LHCN-M2 (cell line): Measurements from ENCODE around the gene DRC3. TPM values are rescaled to one million over a fixed set of nuclear protein-coding genes. Genes with fewer than 3 reads are reported as not detected.
"Not testable (repeated sequence)": the region's sequence is repeated elsewhere in the genome, so short reads cannot be mapped to it uniquely, and the experiment has no call there.

Source experiments
- DNase-seq: peaks from one replicate; pipeline ENCODE4 v3.0.0-alpha.2; 2012; ENCODE audit warnings: low read depth
- total RNA-seq: library from RNA; depleted of rRNA; stranded (reverse); fragments of >200 nt; gene quantifications from 2 replicates; pipeline ENCODE4 v1.2.3, GENCODE V29; 2014

Gene DRC3
- total RNA-seq, 1 experiment from 2014 or later, result 1.1 TPM

DNA sequence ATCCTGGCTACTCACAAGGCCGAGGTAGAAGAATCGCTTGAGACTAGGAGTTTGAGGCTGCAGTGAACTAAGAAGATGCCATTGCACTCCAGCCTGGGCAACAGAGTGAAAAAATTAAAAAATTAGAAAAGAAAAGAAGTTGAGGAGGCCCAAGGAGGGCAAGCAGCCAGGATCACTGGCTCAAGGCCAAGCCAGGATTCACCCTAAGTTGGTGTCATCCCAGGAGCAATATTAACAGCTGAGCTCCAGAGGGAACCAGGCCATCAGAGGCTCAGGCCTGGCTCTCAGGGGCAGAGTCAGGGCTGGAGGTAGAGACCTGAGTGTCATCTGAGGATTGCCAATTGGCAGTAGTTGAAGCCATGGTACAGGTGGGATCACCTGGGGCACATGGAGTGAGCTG is 20.7 kb downstream of the DRC3 start:
- DNase-seq, result peak; percentile 46

DNA sequence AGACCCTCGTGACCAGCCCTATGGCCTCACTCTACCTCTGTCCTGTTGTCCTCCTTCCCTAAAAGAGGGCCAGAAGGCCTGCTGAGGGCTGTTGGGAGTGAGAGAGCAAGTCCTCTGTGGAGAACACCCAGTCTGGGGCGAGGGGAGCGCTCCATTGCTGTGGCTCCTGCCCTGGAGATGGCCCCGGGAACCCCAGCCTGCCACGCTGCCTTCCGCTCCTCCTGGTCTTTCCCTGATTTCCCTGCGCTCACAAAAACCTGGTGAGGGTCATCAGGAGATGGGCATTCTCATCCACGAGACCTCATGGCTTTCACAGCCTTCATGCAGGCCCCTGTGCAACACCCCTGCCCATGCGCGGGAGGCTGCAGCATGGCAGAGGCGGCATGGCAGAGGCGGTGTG is 21.2 kb downstream of the DRC3 start:
- DNase-seq, result no peak

DNA sequence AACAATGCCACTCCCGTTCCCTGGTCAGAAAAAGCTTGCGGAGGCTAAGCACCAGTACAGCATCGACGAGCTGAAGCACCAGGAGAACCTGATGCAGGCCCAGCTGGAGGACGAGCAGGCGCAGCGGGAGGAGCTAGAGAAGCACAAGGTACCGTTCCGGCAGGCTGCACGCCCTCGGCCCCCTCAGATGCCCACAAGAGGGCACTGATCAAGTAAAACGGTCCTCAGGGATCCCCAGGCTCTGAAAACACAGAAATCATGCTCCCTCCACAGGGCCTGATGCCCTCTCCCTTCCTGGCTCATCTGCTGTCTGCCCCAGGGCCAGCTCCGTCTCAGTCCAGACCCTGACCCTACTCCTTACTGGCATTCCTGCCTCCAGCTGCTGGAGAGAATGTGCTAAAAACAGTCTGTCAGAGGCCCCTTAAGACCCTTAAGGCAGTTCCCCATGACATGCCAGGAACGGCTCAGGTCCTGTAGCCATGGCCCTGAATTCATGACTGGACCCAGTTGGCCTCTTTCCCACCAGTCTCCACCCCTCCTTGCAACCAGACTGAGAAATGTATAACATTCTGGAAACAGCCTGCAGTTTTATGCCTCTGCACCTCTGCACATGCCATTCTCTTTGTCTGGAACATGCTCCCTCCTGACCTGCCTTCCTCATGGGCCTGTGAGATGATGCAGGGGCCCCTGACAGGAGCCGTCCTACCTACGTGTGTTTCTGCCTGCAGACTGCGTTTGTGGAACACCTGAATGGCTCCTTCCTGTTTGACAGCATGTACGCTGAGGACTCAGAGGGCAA is 21.8 kb downstream of the DRC3 start:
- peak; percentile 15 for DNase-seq

DNA sequence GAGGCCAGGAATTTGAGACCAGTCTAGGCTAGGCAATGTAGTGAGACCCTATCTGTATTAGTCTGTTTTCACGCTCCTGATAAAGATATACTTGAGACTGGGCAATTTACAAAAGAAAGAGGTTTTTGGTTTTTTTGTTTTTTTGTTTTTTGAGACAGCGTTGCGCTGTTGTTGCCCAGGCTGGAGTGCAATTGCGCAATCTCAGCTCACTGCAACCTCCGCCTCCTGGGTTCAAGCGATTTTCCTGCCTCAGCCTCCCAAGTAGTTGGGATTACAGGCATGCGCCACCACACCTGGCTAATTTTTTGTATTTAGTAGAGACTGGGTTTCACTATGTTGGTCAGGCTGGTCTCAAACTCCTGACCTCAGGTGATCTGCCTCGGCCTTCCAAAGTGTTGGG is 23.2 kb downstream of the DRC3 start:
- not testable (repeated sequence) for DNase-seq

DNA sequence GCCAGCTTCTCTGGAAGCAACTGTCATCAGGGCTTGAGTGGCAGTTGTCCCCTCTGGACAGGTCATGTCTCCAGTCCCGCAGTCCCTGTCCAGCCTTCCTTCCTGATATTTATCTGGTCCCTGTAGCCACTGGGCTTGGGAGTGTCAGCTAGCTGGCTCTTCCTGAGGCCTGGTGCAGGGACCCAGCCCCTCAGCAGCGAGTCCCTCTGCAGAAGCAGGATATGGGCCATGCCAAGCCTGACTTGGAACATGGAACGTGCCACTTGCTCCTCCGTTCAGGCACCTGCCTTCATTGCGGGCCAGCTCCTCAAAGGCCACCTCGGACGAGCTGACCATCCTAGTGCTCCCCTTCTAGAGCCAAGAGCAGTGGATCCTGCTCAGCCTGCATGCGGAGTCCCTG is 26.3 kb downstream of the DRC3 start:
- DNase-seq, result no peak

DNA sequence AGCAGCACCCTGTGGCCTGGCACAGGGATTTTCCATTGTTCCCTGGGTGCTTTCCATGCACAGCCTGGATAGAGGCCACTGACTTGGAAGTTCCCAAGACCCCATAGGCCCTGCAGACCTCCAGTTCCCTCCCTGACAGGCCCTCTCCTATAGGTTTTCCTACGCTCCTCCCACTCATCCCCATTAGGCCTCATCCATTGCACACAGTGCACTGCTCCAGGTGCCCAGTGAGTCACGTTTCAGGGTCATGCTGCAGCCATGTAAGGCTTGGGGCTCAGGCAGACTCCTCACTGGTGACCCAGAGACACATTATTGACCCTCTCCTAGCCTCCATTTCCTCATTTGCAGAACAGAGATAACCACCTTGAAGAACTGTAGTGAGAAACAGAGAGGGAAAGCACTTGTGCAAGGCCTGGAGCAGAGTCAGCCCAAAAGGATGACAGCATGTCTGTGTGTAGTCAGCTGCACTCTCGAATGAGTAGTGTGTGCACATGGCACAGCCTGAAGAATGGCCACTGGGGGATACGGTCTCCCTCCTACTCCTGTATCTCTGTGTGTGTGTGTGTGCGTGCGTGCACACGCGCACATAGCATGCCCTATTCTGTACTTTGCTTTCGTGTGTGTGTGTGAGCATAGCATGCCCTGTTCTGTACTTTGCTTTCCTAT is 26.8 kb downstream of the DRC3 start:
- peak; percentile 23 for DNase-seq

DNA sequence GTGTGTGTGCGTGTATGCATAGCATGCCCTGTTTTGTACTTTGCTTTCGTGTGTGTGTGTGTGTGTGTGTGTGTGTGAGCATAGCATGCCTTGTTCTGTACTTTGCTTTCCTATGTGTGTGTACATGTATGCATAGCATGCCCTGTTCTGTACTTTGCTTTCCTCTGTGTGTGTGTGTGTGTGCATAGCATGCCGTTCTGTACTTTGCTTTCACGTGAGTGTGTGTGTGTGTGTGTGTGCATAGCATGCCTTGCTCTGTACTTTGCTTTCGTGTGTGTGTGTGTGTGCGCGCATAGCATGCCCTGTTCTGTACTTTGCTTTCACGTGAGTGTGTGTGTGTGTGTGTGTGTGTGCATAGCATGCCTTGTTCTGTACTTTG is 27.4 kb downstream of the DRC3 start:
- no peak for DNase-seq

DNA sequence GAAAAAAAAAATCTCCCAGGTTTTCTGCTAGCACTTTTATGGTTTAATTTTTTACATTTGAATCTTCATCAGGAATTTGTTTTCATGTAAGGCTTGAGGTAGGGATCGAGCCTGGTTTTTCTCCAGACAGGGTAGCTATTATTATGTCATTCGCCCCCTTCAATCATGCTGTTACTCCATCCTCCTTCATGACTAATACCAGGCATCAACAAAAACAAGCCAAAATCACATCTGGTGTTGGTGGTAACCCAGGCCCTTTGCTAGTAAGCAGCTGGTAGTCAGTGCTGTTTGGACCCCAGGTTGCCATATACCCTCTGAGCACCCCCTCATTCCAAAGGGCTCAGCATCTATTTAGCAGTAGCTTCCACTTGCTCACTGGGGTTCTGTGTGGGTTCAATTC is 29.5 kb downstream of the DRC3 start:
- DNase-seq, result peak; percentile 52

DNA sequence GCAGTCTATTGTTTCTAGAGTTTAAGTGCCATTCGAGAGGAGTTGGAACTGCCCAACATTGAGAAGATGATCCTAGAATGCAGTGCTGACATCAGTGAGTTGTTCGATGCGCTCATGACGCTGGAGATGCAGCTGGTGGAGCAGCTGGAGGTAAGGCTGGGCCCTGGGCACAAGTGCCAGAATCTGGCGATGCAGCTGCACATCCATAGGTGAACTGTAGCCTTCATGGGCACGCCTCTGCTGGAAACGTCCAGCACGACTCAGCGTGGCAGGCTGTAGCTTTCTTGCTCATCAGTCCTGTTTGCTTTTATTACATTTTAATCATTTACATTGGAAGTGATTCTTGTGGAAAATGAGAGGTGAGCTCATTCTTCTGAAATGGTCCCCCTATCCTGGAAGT is 31.7 kb downstream of the DRC3 start:
- DNase-seq, result peak; percentile 19

DNA sequence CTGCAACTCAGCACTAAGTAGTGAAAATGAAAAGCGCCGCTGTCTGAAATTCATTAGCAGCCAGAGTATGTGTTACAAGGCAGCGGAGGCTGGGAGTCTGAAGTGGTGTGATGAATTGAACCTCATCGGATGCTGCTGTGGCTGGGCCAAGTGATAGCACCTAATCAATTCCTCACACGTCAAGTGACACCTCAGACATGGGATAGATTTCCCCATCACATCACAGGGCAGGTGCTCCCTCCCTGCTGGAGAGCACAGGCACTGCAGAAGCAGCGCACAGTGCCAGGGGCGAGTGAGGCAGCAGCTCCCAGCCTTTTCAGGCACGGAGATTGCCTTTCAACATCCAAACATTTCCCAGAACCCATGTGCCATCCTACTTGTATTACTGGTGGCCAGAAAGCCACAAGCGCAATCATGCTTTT is 32.2 kb downstream of the DRC3 start:
- no peak for DNase-seq

DNA sequence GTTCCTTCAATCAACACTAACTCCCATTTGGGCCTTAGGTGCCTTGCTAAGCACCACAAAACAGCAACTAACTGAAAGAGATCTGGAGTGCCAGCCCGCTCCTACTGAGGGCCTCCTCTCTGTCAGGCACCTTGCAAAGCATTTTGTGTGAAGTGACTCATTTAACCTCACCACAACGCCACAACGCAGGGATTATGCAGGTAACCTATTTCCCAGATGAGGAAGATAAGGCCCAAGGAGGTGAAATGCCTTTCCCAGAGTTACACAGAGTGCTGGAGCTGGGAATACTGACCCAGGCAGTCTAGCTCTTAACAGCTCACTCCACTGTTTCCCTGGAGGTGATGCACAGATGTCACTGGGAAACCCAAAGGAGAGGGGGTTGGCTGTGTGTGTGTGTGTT is 32.8 kb downstream of the DRC3 start:
- no peak for DNase-seq

DNA sequence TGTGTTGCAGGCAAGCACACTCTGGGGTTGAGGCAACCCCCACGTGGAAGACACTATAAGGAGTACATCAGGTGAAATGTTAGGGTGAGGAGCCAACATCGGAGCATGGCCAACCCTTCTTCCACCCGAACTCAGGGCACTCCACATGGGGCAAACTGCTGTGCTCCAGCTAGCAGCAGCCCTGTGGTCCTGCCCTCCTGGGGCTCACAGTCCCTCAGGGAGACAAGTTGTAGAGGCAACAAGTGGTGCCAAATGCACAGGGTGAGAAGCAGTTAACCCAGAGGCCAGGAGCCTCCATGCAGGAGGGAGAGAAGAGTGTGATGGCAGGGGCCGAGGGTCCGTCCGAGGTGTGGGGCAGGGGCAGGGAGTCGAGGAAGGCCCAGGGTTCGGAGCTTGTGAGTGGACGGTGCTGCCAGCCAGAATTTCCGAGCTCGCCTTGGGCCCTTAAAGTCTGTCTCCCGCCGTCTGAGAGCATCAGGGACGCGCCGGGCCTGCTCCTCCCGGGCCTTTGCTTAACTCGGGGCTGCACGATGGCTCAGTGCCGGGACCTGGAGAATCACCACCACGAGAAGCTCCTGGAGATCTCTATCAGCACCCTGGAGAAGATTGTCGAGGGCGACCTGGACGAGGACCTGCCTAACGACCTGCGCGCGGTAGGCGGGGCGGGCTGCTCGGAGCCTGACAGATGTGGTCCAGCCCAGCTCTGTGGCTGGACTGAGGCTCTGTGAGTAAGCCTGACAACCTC is 34.0 kb downstream of the DRC3 start:
- no peak for DNase-seq

DNA sequence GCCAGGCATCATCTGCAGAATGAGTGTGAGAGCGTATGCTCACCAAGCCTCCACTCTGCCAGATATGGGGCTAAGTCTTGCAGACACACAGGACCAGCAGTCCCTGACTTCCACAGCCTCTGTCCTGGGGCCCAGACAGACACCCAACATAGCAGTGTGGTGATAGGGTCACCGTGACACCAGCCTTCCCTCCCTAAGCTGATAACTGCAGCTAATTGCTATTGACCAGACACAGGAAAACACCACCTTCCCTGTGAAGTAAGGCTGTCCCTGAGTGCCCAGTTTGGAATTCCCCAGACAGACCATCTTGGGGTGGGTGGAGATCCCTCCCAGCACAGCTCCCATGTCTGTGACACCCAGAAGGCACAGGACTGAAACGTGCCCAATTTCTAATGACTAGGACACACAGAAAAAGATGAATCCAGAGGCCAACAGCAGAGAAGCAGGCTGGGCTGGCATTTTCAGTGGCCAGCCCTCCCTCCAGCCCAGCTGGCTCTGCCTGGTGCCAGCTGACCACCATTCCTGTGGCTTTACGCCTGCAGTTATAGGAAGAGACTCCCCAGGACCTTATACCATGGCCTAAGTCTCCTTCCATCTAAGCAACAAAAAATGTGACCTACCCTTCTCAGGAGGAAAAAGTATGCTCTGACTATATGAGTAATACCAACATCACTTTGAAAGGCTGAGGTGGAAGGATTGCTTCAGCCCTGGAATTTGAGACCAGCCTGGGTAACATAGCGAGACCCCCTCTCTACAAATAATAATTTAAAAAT is 36.0 kb downstream of the DRC3 start:
- DNase-seq, result peak; percentile 89

DNA sequence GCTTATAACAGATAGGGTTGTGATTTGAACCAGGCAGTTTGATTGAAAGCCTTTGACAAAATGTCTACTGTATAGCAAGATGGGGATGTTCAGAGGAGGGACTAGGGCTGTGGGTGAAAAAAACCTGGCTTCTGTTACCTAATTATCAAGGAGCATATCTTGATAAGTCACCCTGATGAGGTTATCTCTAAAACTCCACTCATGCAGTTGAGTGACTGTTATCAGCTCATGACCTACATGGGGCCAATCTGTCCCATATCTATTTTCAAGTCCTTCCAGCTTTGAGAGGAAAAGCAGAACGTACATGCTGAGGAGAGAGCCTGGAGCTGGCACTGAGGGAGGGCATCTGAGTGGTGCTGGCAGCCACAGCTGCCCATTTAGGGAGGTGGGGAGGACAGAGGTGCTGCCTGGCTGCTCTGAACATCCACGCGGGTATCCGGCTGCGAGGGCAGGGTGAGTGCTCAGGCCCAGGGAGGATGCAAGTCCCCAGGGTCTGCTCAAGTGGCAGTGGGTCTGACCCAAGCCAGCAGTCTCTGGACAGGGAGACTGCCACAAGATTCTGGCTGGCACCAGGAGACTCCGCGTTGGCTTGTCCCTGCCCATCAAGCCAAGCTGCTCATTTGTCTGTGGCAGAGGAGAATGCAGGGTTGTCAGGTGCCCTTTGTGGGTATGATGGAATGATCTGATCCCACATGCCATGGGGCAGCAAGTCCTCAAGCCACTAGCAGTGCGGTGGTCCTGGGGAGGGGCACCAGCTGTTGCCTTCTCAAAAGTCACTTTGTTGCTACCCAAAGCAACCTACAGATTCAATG is 37.2 kb downstream of the DRC3 start:
- no peak for DNase-seq

DNA sequence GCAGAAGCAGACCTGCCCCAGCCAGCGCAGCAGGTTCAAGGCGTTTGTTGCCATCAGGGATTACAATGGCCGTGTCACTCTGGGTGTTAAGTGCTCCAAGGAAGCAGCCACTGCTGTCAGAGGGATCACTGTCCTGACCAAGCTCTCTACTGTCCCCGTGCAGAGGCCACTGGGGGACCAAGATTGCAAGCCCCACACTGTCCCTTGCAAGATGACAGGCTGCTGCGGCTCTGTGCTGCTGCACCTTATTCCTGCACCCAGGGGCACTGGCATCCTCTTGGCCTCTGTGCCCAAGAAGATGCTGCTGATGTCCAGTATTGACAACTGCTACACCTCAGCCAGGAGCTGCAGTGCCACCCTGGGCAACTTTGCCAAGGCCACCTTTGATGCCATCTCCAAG is 38.6 kb downstream of the DRC3 start:
- DNase-seq, result no peak

DNA sequence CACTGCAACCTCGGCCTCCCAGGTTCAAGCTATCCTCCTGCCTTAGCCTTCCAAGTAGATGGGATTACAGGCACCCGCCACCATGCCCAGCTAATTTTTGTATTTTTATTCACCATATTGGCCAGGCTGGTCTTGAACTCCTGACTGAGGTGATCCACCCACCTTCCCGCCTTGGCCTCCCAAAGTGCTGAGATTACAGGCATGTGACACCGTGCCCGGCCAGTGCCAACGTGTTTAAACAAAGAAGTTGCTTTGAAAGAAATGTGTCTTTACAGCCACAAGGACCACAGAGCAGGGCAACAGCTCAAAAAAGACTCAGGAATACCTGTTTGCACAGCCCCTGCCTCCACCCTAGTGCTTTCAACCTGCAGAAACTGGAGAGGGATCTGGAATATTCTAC is 41.3 kb downstream of the DRC3 start:
- DNase-seq, result no peak

DNA sequence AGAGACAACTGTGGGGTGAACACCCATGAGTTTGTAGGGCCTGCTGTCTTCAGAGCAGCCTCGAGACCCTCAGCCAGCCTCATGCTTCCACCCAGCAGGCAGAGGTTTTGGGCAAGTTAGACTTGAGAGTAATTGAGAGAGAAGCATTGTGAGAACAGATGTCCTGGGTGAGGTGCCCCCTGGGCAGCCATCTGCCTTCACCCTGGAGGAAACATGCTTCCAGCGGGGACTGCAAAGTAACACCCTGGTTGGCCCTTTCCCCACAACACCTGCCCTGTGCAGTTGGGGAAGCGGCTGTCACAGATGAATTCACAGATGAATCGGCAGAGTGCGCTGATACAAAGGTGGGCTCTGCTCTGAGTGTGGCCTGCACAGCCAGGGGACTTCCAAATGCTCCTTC is 42.9 kb downstream of the DRC3 start:
- no peak for DNase-seq

DNA sequence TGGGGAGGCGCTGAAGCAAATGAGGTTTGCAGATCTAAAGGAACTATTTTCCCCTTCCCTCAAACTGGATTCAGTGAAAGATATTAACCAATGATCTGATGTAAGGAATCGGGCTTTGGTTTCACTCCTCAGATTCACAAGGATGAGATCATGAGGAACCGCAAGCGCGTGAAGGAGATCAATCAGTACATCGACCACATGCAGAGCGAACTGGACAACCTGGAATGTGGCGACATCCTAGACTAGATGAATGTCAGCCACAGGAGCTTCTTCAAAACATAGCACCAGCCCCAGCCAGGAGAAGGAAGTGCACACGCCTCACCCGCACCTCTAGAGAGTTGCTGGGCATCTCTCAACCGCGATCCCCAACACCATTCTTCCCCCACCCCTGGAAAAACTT is 43.8 kb downstream of the DRC3 start:
- no peak for DNase-seq

DNA sequence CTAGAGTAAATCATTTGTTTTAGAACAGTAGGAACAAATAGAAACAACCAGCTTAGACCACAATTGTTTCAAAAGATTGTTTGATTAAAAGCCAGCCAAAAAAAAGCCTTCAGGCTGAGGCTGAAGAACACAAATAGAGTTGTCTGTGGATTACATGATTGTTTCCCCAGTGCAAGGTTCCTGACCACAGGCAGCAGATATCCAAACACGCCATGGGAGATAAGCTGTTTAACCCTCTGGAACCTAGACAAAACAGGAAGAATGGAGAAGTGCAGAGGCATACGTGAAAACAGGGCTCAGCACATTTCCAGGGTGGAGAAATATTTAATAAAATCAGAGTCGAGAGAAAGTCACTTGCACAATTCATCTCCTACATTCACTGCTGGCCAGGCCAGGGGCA is 45.3 kb downstream of the DRC3 start:
- DNase-seq, result no peak

DNA sequence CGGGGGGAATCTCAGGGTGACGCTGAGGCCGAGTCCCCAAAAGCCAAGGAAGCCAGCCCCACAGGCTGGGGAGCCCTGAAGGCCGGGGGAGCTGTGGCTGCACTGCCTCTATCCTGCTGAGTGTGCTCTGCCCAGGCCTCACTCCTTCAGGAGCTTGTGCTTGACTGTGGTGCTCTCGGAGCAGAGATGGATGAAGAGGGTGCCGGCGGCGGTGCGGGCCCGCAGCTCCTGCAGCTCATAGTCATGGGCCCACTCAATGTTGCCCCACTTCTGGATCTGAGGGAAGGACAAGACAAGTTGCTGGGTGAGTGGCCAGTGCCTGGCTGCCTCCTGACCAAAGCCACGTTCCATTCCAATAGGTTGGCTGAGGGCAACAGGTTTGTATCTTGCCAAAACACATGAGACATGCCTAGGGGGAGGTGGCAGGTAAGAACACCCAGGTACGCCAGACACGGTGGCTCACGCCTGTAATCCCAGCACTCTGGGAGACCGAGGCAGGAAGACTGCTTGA is 45.8 kb downstream of the DRC3 start:
- no peak for DNase-seq

DNA sequence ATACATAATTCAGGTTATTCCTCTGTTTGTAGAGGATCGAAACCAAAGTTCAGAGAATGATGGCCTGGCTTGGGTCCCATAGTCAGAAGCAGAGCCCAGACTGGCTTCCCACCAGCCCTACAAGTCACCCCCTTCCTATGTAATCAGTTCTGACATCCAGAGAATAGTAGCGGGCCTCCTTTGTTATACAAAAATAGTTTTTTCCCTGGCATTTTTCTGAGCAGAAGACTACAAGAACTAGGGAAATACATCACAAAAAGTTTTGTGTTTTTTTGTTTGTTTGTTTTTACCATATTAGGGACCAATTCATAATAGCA is 47.1 kb downstream of the DRC3 start:
- no peak for DNase-seq
